HL-60 (cell line): Measurements from ENCODE around the gene HDAC7.

Experiments
- CTCF ChIP-seq: IDR thresholded peaks from one replicate; pipeline ENCODE4 v1.5.1; 2011; ENCODE audit warnings: low read length, control low read depth, inconsistent platforms; ENCODE audit not compliant: insufficient read depth
- GABPA ChIP-seq: IDR thresholded peaks from 2 replicates; pipeline ENCODE4 v1.6.1; 2012; ENCODE audit warnings: low read depth
- POLR2AphosphoS5 ChIP-seq: IDR thresholded peaks from 2 replicates; pipeline ENCODE4 v1.6.1; 2012; ENCODE audit warnings: low read depth
- REST ChIP-seq: IDR thresholded peaks from 2 replicates; pipeline ENCODE4 v1.6.1; 2012; ENCODE audit warnings: low read depth; ENCODE audit not compliant: insufficient replicate concordance
- SPI1 ChIP-seq: IDR thresholded peaks from 2 replicates; pipeline ENCODE4 v1.6.1; 2012; ENCODE audit warnings: low read depth, mild to moderate bottlenecking, borderline replicate concordance

- TF ChIP-seq REST (no peak), CTCF (no peak), POLR2AphosphoS5 (no peak), GABPA (no peak), SPI1 (no peak)
These were observed 50.2 kb downstream of the HDAC7 start for GRCh38 chr12:47769234-47770085.
